ENCODE results near the gene CEBPB. TPM values are rescaled to one million over a fixed set of nuclear protein-coding genes. Genes with fewer than 3 reads are reported as not detected.

CEBPB gene
- total RNA-seq, 4 donors from 2014 or later, result 154 to 221 (median 195) TPM

GRCh38 chr20:50211091-50211490 lies 20.5 kb downstream of the CEBPB start:
- 84 to 89% methylated on average over 5 of the region's 5 CpGs for WGBS, 2 donors
- intact Hi-C loops (cut with DNase I; ENCODE audit: low total_unique reads), result no loop called here

GRCh38 chr20:50213531-50214106 lies 23.0 kb downstream of the CEBPB start:
- WGBS, 2 donors, result 67 to 69% methylated on average over 7 of the region's 7 CpGs
- no peak overlapping the region for H3K4me3 ChIP-seq (ENCODE audit: low read depth, poor library complexity, severe bottlenecking)
- intact Hi-C loops (cut with DNase I; ENCODE audit: low total_unique reads), result no loop called here
- no peak for TF ChIP-seq POLR2A (IDR thresholded peaks at IDR 0.05)
- TF ChIP-seq CTCF (IDR thresholded peaks at IDR 0.05), result no peak
- DNase-seq (ENCODE audit: low spot score in 2 of 2), result no peak

More at GRCh38 chr20:50211091-50211490, 20.5 kb downstream of the CEBPB start:
- TF ChIP-seq CTCF (IDR thresholded peaks at IDR 0.05) (no peak), POLR2A (IDR thresholded peaks at IDR 0.05) (no peak)
- no peak overlapping the region for H3K4me3 ChIP-seq (ENCODE audit: low read depth, poor library complexity, severe bottlenecking)
- no peak for DNase-seq (ENCODE audit: low spot score in 2 of 2)

- no peak for DNase-seq (ENCODE audit: low spot score in 2 of 2)
- intact Hi-C loops (cut with DNase I; ENCODE audit: low total_unique reads), result no loop called here
- H3K4me3 ChIP-seq (ENCODE audit: low read depth, poor library complexity, severe bottlenecking), result no peak overlapping the region
- WGBS, 2 donors, result 94% methylated on average over 9 of the region's 9 CpGs
- TF ChIP-seq CTCF (IDR thresholded peaks at IDR 0.05), result no peak
- no peak for TF ChIP-seq POLR2A (IDR thresholded peaks at IDR 0.05)
Measured at GRCh38 chr20:50214226-50215024, 23.8 kb downstream of the CEBPB start.

GRCh38 chr20:50215101-50215690 lies 24.6 kb downstream of the CEBPB start:
- 41 to 42% methylated on average over 8 of the region's 8 CpGs for WGBS, 2 donors
- H3K4me3 ChIP-seq (ENCODE audit: low read depth, poor library complexity, severe bottlenecking), result no peak overlapping the region
- DNase-seq (ENCODE audit: low spot score in 2 of 2), result no peak
- TF ChIP-seq POLR2A (IDR thresholded peaks at IDR 0.05) (no peak), CTCF (IDR thresholded peaks at IDR 0.05) (no peak)
- intact Hi-C loops (cut with DNase I; ENCODE audit: low total_unique reads), result no loop called here

- WGBS, 2 donors, result 30 to 46% methylated on average over 9 of the region's 9 CpGs
- intact Hi-C loops (cut with DNase I; ENCODE audit: low total_unique reads), result no loop called here
- DNase-seq (ENCODE audit: low spot score in 2 of 2), result no peak
- no peak for TF ChIP-seq CTCF (IDR thresholded peaks at IDR 0.05)
- TF ChIP-seq POLR2A (IDR thresholded peaks at IDR 0.05), result no peak
- H3K4me3 ChIP-seq (ENCODE audit: low read depth, poor library complexity, severe bottlenecking), result no peak overlapping the region
Measured at GRCh38 chr20:50215926-50216325, 25.3 kb downstream of the CEBPB start.
